Keratinocyte (primary cell): ENCODE data around the gene TSPAN8.

Source experiments
- CTCF ChIP-seq, 3 experiments: IDR thresholded peaks in 1 of 3; conservative IDR thresholded peaks in 1 of 3; optimal IDR thresholded peaks in 1 of 3; 2 replicates in 2 of 3; 3 replicates in 1 of 3; pipeline versions ENCODE3 to v1.5.1; 2011; ENCODE audit warnings: low read length in 3 of 3, mild to moderate bottlenecking in 3 of 3, moderate library complexity in 2 of 3, control low read depth in 1 of 3, inconsistent platforms in 1 of 3; ENCODE audit not compliant: insufficient read depth in 2 of 3; ENCODE audit errors: extremely low read depth in 1 of 3
- EZH2 ChIP-seq: IDR thresholded peaks from one replicate; pipeline ENCODE4 v1.6.1; 2012; ENCODE audit warnings: inconsistent platforms, mild to moderate bottlenecking, low read length, moderate library complexity

- TF ChIP-seq CTCF (optimal IDR thresholded peaks at IDR 0.05 in 1 of 3, IDR thresholded peaks at IDR 0.05 in 1 of 3, conservative IDR thresholded peaks at IDR 0.05 in 1 of 3; ENCODE audit: extremely low read depth in 1 of 3, insufficient read depth in 2 of 3, low read length in 3 of 3) (no peak), EZH2 (no peak)
These were observed 35.2 kb upstream of the TSPAN8 start for GRCh38 chr12:71193041-71193440.
